PC-3 (cell line): ENCODE results near the gene MAFB. TPM values are rescaled to one million over a fixed set of nuclear protein-coding genes. Genes with fewer than 3 reads are reported as not detected.
A peak's percentile ranks its signal among the peaks of the same experiment; 100 is the strongest.

Experiments
- ATAC-seq: fragments of 200-7000 bp; cut with Tn5 transposase; 2 replicates; pipeline ENCODE4 v1.9.1; 2020; ENCODE audit warnings: mild to moderate bottlenecking, moderate library complexity
- BruUV-seq: library from RNA; stranded (reverse); fragments of 400-500 nt; replicated peaks from 2 replicates; lab custom pipeline; 2021; lab: Mats Ljungman, UMichigan
- CTCF ChIA-PET: fragments of 300-600 bp; sonication (Branson Sonifier 250); formaldehyde crosslinking; loops from one replicate; lab custom pipeline; 2022; ENCODE audit warnings: antibody characterized with exemption; lab: Charles Lee
- POLR2A ChIA-PET: fragments of 300-600 bp; sonication (Branson Sonifier 250); formaldehyde crosslinking; loops from one replicate; lab custom pipeline; 2022; ENCODE audit warnings: antibody characterized with exemption; ENCODE audit not compliant: unreplicated experiment; lab: Charles Lee
- DNase-seq: peaks from one replicate; pipeline ENCODE4 v3.0.0-alpha.2; 2015
- H2AFZ ChIP-seq: fragments of 300-600 bp; sonication (generic); 2 replicates; pipeline ENCODE4 v1.6.0; 2016; ENCODE audit warnings: antibody characterized with exemption, low read length
- H3F3A ChIP-seq: fragments of 300-600 bp; sonication (generic); one replicate; pipeline ENCODE4 v1.6.0; 2017; ENCODE audit warnings: antibody characterized with exemption, low read length, control low read depth, mild to moderate bottlenecking; ENCODE audit not compliant: unreplicated experiment
- H3K27ac ChIP-seq: fragments of 300-600 bp; sonication (generic); 2 replicates; pipeline ENCODE4 v1.5.1; 2016; ENCODE audit warnings: mild to moderate bottlenecking, low read length
- H3K27me3 ChIP-seq: fragments of 300-600 bp; sonication (generic); 2 replicates; pipeline ENCODE4 v1.6.1; 2016; ENCODE audit warnings: low read length, mixed read lengths
- H3K36me3 ChIP-seq: fragments of 300-600 bp; sonication (generic); 2 replicates; pipeline ENCODE4 v1.6.1; 2016; ENCODE audit warnings: low read depth, mixed run types, low read length, mixed read lengths
- H3K4me1 ChIP-seq: fragments of 300-600 bp; sonication (generic); 2 replicates; pipeline ENCODE4 v1.5.1; 2016; ENCODE audit warnings: low read length; ENCODE audit not compliant: insufficient read depth
- H3K4me2 ChIP-seq: fragments of 300-600 bp; sonication (generic); 2 replicates; pipeline ENCODE4 v1.6.0; 2016; ENCODE audit warnings: low read length
- H3K4me3 ChIP-seq: fragments of 300-600 bp; sonication (generic); 2 replicates; pipeline ENCODE4 v1.5.1; 2016; ENCODE audit warnings: mild to moderate bottlenecking, low read length, mixed read lengths
- H3K79me2 ChIP-seq: fragments of 300-600 bp; sonication (generic); 2 replicates; pipeline ENCODE4 v1.6.1; 2017; ENCODE audit warnings: low read length, mixed read lengths
- H3K9ac ChIP-seq: fragments of 300-600 bp; sonication (generic); 2 replicates; pipeline ENCODE4 v1.6.0; 2016; ENCODE audit warnings: mild to moderate bottlenecking, low read length
- H3K9me2 ChIP-seq: fragments of 300-600 bp; sonication (generic); replicated peaks from 2 replicates; pipeline ENCODE4 v1.6.1; 2016; ENCODE audit warnings: mixed run types, low read length, mixed read lengths
- H3K9me3 ChIP-seq: fragments of 300-600 bp; sonication (generic); 2 replicates; pipeline ENCODE4 v1.6.1; 2016; ENCODE audit warnings: low read length, mixed read lengths
- H4K20me1 ChIP-seq: fragments of 300-600 bp; sonication (generic); 2 replicates; pipeline ENCODE4 v1.6.1; 2016; ENCODE audit warnings: low read length, mixed read lengths
- CTCF ChIP-seq: fragments of 300-600 bp; sonication (generic); conservative IDR thresholded peaks from 2 replicates; pipeline ENCODE4 v1.5.1; 2017; ENCODE audit warnings: antibody characterized with exemption, low read depth, mild to moderate bottlenecking, low read length
- EZH2 ChIP-seq: fragments of 300-600 bp; sonication (generic); IDR thresholded peaks from one replicate; pipeline ENCODE4 v1.6.1; 2017; ENCODE audit warnings: antibody characterized with exemption, mild to moderate bottlenecking, low read length; ENCODE audit not compliant: unreplicated experiment
- EZH2phosphoT487 ChIP-seq: fragments of 300-600 bp; sonication (generic); IDR thresholded peaks from 2 replicates; pipeline ENCODE4 v1.6.1; 2018; ENCODE audit warnings: mild to moderate bottlenecking, antibody characterized with exemption, low read length, borderline replicate concordance
- intact Hi-C: fragments of 100-400 bp; cut with micrococcal nuclease; formaldehyde crosslinking; loops from 2 replicates; pipeline ENCODE4 v1.9.0; 2023
- total RNA-seq: library from RNA; depleted of rRNA; stranded (reverse); fragments of >200 nt; gene quantifications from 2 replicates; pipeline ENCODE4 v1.2.3, GENCODE V29; 2014

MAFB gene
- total RNA-seq, 1 experiment from 2014 or later: 0.04 TPM

GRCh38 chr20:40714109-40714508 is 25.1 kb upstream of the MAFB start:
- H3K36me3 ChIP-seq: no peaks in the 10 kb centered on the region
- no peak overlapping the region for H2AFZ ChIP-seq
- no peaks in the 10 kb centered on the region for H3K4me1 ChIP-seq
- intact Hi-C loops: no loop called here
- no peaks in the 10 kb centered on the region for H3F3A ChIP-seq
- no TSS peak for BruUV-seq
- H4K20me1 ChIP-seq: no peaks in the 10 kb centered on the region
- no peaks in the 10 kb centered on the region for H3K9me2 ChIP-seq
- no peak for DNase-seq
- peaks cover 99% of the 10 kb centered on the region for H3K27me3 ChIP-seq
- no peak for TF ChIP-seq CTCF
- TF ChIP-seq EZH2: no peak
- no peak for TF ChIP-seq EZH2phosphoT487
- H3K4me2 ChIP-seq: no peak overlapping the region
- ChIA-PET CTCF (no interaction called here), POLR2A (no interaction called here)
- no peaks in the 10 kb centered on the region for H3K79me2 ChIP-seq
- no peak overlapping the region for H3K4me3 ChIP-seq
- no peak overlapping the region for H3K9ac ChIP-seq
- ATAC-seq: no peak
- H3K9me3 ChIP-seq: no peaks in the 10 kb centered on the region
- no peak overlapping the region for H3K27ac ChIP-seq

- ATAC-seq: no peak
- peaks cover 99% of the 10 kb centered on the region for H3K27me3 ChIP-seq
- CTCF ChIA-PET: no interaction called here
Measured at GRCh38 chr20:40713508-40713907, 24.5 kb upstream of the MAFB start.

GRCh38 chr20:40711079-40711478 is 22.0 kb upstream of the MAFB start:
- TF ChIP-seq EZH2 (peak; percentile 27), CTCF (no peak)
- Histone ChIP-seq H2AFZ (no peak overlapping the region), H3K9me3 (no peaks in the 10 kb centered on the region), H3K79me2 (no peaks in the 10 kb centered on the region), H3F3A (no peaks in the 10 kb centered on the region), H3K27ac (no peak overlapping the region), H3K4me2 (no peak overlapping the region), H3K9me2 (no peaks in the 10 kb centered on the region), H3K36me3 (no peaks in the 10 kb centered on the region), H4K20me1 (no peaks in the 10 kb centered on the region), H3K4me3 (no peak overlapping the region), H3K9ac (no peak overlapping the region), H3K27me3 (peaks cover 79% of the 10 kb centered on the region), H3K4me1 (no peaks in the 10 kb centered on the region)
- POLR2A ChIA-PET: no interaction called here
- CTCF ChIA-PET: no interaction called here
- DNase-seq (no peak), ATAC-seq (no peak)
- intact Hi-C loops: no loop called here
- BruUV-seq: no TSS peak

More at GRCh38 chr20:40713508-40713907, 24.5 kb upstream of the MAFB start:
- no peaks in the 10 kb centered on the region for H3K9me2 ChIP-seq
- no peaks in the 10 kb centered on the region for H3K9me3 ChIP-seq
- no peak overlapping the region for H3K4me2 ChIP-seq
- no peak for DNase-seq
- no TSS peak for BruUV-seq
- no peaks in the 10 kb centered on the region for H3K4me1 ChIP-seq
- H3K79me2 ChIP-seq: no peaks in the 10 kb centered on the region
- POLR2A ChIA-PET: no interaction called here
- intact Hi-C loops: no loop called here
- no peak for TF ChIP-seq EZH2
- no peak for TF ChIP-seq CTCF
- TF ChIP-seq EZH2phosphoT487: no peak
- no peaks in the 10 kb centered on the region for H4K20me1 ChIP-seq
- H3K36me3 ChIP-seq: no peaks in the 10 kb centered on the region
- H3K4me3 ChIP-seq: no peak overlapping the region
- H3K27ac ChIP-seq: no peak overlapping the region
- no peak overlapping the region for H3K9ac ChIP-seq
- H2AFZ ChIP-seq: no peak overlapping the region
- no peaks in the 10 kb centered on the region for H3F3A ChIP-seq
